HG03175 (cell line): Measurements from ENCODE around the gene ERBB2.
"Not testable (repeated sequence)": the region's sequence is repeated elsewhere in the genome, so short reads cannot be mapped to it uniquely, and the experiment has no call there.

Source experiments
- ATAC-seq: cut with Tn5 transposase; IDR thresholded peaks from one replicate; pipeline ENCODE4 v1.9.1; 2021; ENCODE audit warnings: mild to moderate bottlenecking, moderate library complexity; ENCODE audit not compliant: unreplicated experiment

The ERBB2 gene

GRCh38 chr17:39722104-39722503 lies 22.2 kb downstream of the ERBB2 start:
- no peak for ATAC-seq

- ATAC-seq = no peak
Observed at GRCh38 chr17:39722965-39723848, 23.3 kb downstream of the ERBB2 start.

- no peak for ATAC-seq
Observed at GRCh38 chr17:39724731-39725130, 24.9 kb downstream of the ERBB2 start.

GRCh38 chr17:39725923-39726322 lies 26.1 kb downstream of the ERBB2 start:
- ATAC-seq = not testable (repeated sequence)

GRCh38 chr17:39726617-39727016 lies 26.8 kb downstream of the ERBB2 start:
- no peak for ATAC-seq

- ATAC-seq = no peak
Observed at GRCh38 chr17:39727556-39727955, 27.7 kb downstream of the ERBB2 start.

- ATAC-seq = no peak
Observed at GRCh38 chr17:39729280-39729851, 29.5 kb downstream of the ERBB2 start.

GRCh38 chr17:39730095-39730921 lies 30.4 kb downstream of the ERBB2 start, which contains the start of gene MIEN1:
Gene MIEN1 (minus strand): TSS chr17:39730532. CDS start chr17:39730495, 37 bp downstream.
- ATAC-seq = peak; percentile 89

- no peak for ATAC-seq
Observed at GRCh38 chr17:39732586-39732985, 32.7 kb downstream of the ERBB2 start.

- no peak for ATAC-seq
Observed at GRCh38 chr17:39735882-39736281, 36.0 kb downstream of the ERBB2 start.

- ATAC-seq = no peak
Observed at GRCh38 chr17:39736319-39737165, 36.7 kb downstream of the ERBB2 start.

GRCh38 chr17:39737206-39737759 lies 37.4 kb downstream of the ERBB2 start:
- no peak for ATAC-seq

- no peak for ATAC-seq
Observed at GRCh38 chr17:39737760-39738567, 38.1 kb downstream of the ERBB2 start, which contains the start of gene GRB7. Gene GRB7 (plus strand): TSS chr17:39737938. CDS start chr17:39742302, 4,364 bp downstream.

GRCh38 chr17:39738568-39738901 lies 38.7 kb downstream of the ERBB2 start:
- no peak for ATAC-seq

GRCh38 chr17:39738983-39739884 lies 39.4 kb downstream of the ERBB2 start:
- no peak for ATAC-seq

- ATAC-seq = no peak
Observed at GRCh38 chr17:39739885-39740356, 40.1 kb downstream of the ERBB2 start.

- ATAC-seq = no peak
Observed at GRCh38 chr17:39740357-39741111, 40.7 kb downstream of the ERBB2 start.
